Measurements from ENCODE around the gene BLNK.

BLNK gene

GRCh38 chr10:96261132-96261531 lies 10.2 kb downstream of the BLNK start:
- H3K4me3 ChIP-seq (ENCODE audit: low read length in 2 of 2) = no peak overlapping the region
- peaks cover 0 to 4% of the 10 kb centered on the region in 2 donors for H3K27me3 ChIP-seq (ENCODE audit: control insufficient read depth in 1 of 2, insufficient read depth in 2 of 2, low read length in 2 of 2)
- no peak overlapping the region for H3K27ac ChIP-seq (ENCODE audit: low read length)
- H3K9me3 ChIP-seq (ENCODE audit: control insufficient read depth in 2 of 2, low read length in 2 of 2) = no peaks in the 10 kb centered on the region
- no peak overlapping the region for H3K9ac ChIP-seq (ENCODE audit: low read length in 2 of 2)
- H3K4me1 ChIP-seq (ENCODE audit: control insufficient read depth, insufficient read depth, low read length) = peaks cover 2% of the 10 kb centered on the region
- H3K36me3 ChIP-seq (ENCODE audit: control insufficient read depth in 2 of 2, insufficient read depth in 2 of 2, low read length in 2 of 2) = no peaks in the 10 kb centered on the region

GRCh38 chr10:96260014-96260413 lies 11.4 kb downstream of the BLNK start:
- Histone ChIP-seq H3K27ac (ENCODE audit: low read length) (no peak overlapping the region), H3K9me3 (ENCODE audit: control insufficient read depth in 2 of 2, low read length in 2 of 2) (no peaks in the 10 kb centered on the region), H3K9ac (ENCODE audit: low read length in 2 of 2) (no peak overlapping the region), H3K27me3 (ENCODE audit: control insufficient read depth in 1 of 2, insufficient read depth in 2 of 2, low read length in 2 of 2) (peaks cover 0 to 4% of the 10 kb centered on the region in 2 donors), H3K4me1 (ENCODE audit: control insufficient read depth, insufficient read depth, low read length) (peaks cover 2% of the 10 kb centered on the region), H3K36me3 (ENCODE audit: control insufficient read depth in 2 of 2, insufficient read depth in 2 of 2, low read length in 2 of 2) (no peaks in the 10 kb centered on the region), H3K4me3 (ENCODE audit: low read length in 2 of 2) (no peak overlapping the region)

- H3K27ac ChIP-seq (ENCODE audit: low read length) = no peak overlapping the region
- H3K36me3 ChIP-seq (ENCODE audit: control insufficient read depth in 2 of 2, insufficient read depth in 2 of 2, low read length in 2 of 2) = no peaks in the 10 kb centered on the region
- H3K9me3 ChIP-seq (ENCODE audit: control insufficient read depth in 2 of 2, low read length in 2 of 2) = no peaks in the 10 kb centered on the region
- H3K9ac ChIP-seq (ENCODE audit: low read length in 2 of 2) = no peak overlapping the region
- H3K4me1 ChIP-seq (ENCODE audit: control insufficient read depth, insufficient read depth, low read length) = peaks cover 2% of the 10 kb centered on the region
- H3K27me3 ChIP-seq (ENCODE audit: control insufficient read depth in 1 of 2, insufficient read depth in 2 of 2, low read length in 2 of 2) = peaks cover 0 to 4% of the 10 kb centered on the region in 2 donors
- no peak overlapping the region for H3K4me3 ChIP-seq (ENCODE audit: low read length in 2 of 2)
Measured at GRCh38 chr10:96259150-96259549, 12.2 kb downstream of the BLNK start.

DNA sequence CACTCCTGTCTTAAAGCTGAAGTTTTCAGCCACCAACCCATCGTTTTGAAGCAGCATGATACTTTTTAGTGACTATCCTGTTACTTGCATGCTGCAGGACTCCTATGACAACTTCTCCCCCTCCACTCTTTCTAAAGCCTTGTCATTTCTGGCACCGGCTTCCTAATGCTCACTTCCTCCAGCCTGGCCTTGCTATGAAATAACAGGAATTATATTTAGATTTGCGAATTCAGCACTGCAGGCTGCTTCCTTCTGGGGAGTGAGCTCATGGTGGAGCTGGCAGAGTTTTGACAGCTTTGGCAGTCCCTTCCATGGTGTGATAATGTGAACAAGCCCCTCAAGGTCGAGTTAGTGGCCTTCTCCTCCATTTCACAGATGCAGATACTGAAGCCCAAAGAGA lies 13.4 kb downstream of the BLNK start:
- Histone ChIP-seq H3K36me3 (ENCODE audit: control insufficient read depth in 2 of 2, insufficient read depth in 2 of 2, low read length in 2 of 2) (no peaks in the 10 kb centered on the region), H3K9ac (ENCODE audit: low read length in 2 of 2) (no peak overlapping the region), H3K9me3 (ENCODE audit: control insufficient read depth in 2 of 2, low read length in 2 of 2) (no peaks in the 10 kb centered on the region), H3K27me3 (ENCODE audit: control insufficient read depth in 1 of 2, insufficient read depth in 2 of 2, low read length in 2 of 2) (no peaks in the 10 kb centered on the region), H3K4me3 (ENCODE audit: low read length in 2 of 2) (no peak overlapping the region), H3K27ac (ENCODE audit: low read length) (no peak overlapping the region), H3K4me1 (ENCODE audit: control insufficient read depth, insufficient read depth, low read length) (peaks cover 2% of the 10 kb centered on the region)

DNA sequence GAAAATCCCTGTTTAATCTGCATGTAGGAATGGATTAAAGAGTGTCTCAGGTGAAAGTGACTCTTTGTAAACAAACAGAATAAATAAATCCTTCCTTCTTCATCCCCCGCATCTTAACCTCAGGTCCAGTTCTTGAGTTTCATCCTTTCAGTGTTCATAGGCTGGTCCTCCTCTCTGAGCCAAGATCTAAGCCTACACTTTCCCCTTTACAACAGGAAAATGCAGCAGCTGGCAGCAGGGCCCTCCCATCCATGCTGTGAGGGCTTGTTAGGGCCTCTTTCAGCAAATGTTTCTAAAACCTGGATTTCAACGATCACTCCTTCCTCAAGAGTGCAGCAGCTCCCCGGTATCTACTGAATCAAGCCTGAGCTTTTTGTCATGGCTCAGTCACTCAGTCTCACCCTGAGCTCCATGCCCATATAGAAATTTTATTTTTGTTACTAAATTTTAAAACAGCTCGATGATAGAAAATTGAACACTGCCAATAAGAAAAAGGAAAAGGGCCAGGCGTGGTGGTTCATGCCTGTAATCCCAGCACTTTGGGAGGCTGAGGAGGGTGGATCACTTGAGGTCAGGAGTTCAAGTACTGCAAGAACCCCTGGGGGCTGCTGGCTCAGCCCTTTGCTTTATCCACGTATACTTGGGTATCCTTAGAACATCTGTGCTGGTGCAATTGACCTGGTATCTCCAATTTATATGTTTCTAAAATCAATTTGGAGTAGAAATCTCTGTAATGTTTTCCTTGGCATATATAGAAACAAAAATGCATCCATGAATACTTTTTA lies 15.6 kb downstream of the BLNK start:
- Histone ChIP-seq H3K9me3 (ENCODE audit: control insufficient read depth in 2 of 2, low read length in 2 of 2) (no peaks in the 10 kb centered on the region), H3K4me3 (ENCODE audit: low read length in 2 of 2) (no peak overlapping the region), H3K4me1 (ENCODE audit: control insufficient read depth, insufficient read depth, low read length) (peaks cover 2% of the 10 kb centered on the region), H3K27me3 (ENCODE audit: control insufficient read depth in 1 of 2, insufficient read depth in 2 of 2, low read length in 2 of 2) (no peaks in the 10 kb centered on the region), H3K9ac (ENCODE audit: low read length in 2 of 2) (no peak overlapping the region), H3K27ac (ENCODE audit: low read length) (no peak overlapping the region), H3K36me3 (ENCODE audit: control insufficient read depth in 2 of 2, insufficient read depth in 2 of 2, low read length in 2 of 2) (no peaks in the 10 kb centered on the region)

- no peak overlapping the region for H3K27ac ChIP-seq (ENCODE audit: low read length)
- H3K27me3 ChIP-seq (ENCODE audit: control insufficient read depth in 1 of 2, insufficient read depth in 2 of 2, low read length in 2 of 2) = no peaks in the 10 kb centered on the region
- no peak overlapping the region for H3K9ac ChIP-seq (ENCODE audit: low read length in 2 of 2)
- H3K4me1 ChIP-seq (ENCODE audit: control insufficient read depth, insufficient read depth, low read length) = peaks cover 2% of the 10 kb centered on the region
- no peak overlapping the region for H3K4me3 ChIP-seq (ENCODE audit: low read length in 2 of 2)
- H3K36me3 ChIP-seq (ENCODE audit: control insufficient read depth in 2 of 2, insufficient read depth in 2 of 2, low read length in 2 of 2) = no peaks in the 10 kb centered on the region
- H3K9me3 ChIP-seq (ENCODE audit: control insufficient read depth in 2 of 2, low read length in 2 of 2) = no peaks in the 10 kb centered on the region
Measured at GRCh38 chr10:96254976-96255375, 16.4 kb downstream of the BLNK start.

- Histone ChIP-seq H3K27ac (ENCODE audit: low read length) (no peak overlapping the region), H3K27me3 (ENCODE audit: control insufficient read depth in 1 of 2, insufficient read depth in 2 of 2, low read length in 2 of 2) (no peaks in the 10 kb centered on the region), H3K36me3 (ENCODE audit: control insufficient read depth in 2 of 2, insufficient read depth in 2 of 2, low read length in 2 of 2) (no peaks in the 10 kb centered on the region), H3K4me3 (ENCODE audit: low read length in 2 of 2) (no peak overlapping the region), H3K4me1 (ENCODE audit: control insufficient read depth, insufficient read depth, low read length) (no peaks in the 10 kb centered on the region), H3K9me3 (ENCODE audit: control insufficient read depth in 2 of 2, low read length in 2 of 2) (no peaks in the 10 kb centered on the region), H3K9ac (ENCODE audit: low read length in 2 of 2) (no peak overlapping the region)
Measured at GRCh38 chr10:96252730-96253129, 18.6 kb downstream of the BLNK start.

- H3K36me3 ChIP-seq (ENCODE audit: control insufficient read depth in 2 of 2, insufficient read depth in 2 of 2, low read length in 2 of 2) = no peaks in the 10 kb centered on the region
- no peak overlapping the region for H3K27ac ChIP-seq (ENCODE audit: low read length)
- no peaks in the 10 kb centered on the region for H3K27me3 ChIP-seq (ENCODE audit: control insufficient read depth in 1 of 2, insufficient read depth in 2 of 2, low read length in 2 of 2)
- H3K9ac ChIP-seq (ENCODE audit: low read length in 2 of 2) = no peak overlapping the region
- H3K4me3 ChIP-seq (ENCODE audit: low read length in 2 of 2) = no peak overlapping the region
- no peaks in the 10 kb centered on the region for H3K9me3 ChIP-seq (ENCODE audit: control insufficient read depth in 2 of 2, low read length in 2 of 2)
- H3K4me1 ChIP-seq (ENCODE audit: control insufficient read depth, insufficient read depth, low read length) = no peaks in the 10 kb centered on the region
Measured at GRCh38 chr10:96250349-96250748, 21.0 kb downstream of the BLNK start.

- H3K27me3 ChIP-seq (ENCODE audit: control insufficient read depth in 1 of 2, insufficient read depth in 2 of 2, low read length in 2 of 2) = no peaks in the 10 kb centered on the region
- H3K27ac ChIP-seq (ENCODE audit: low read length) = no peak overlapping the region
- no peak overlapping the region for H3K4me3 ChIP-seq (ENCODE audit: low read length in 2 of 2)
- H3K4me1 ChIP-seq (ENCODE audit: control insufficient read depth, insufficient read depth, low read length) = no peaks in the 10 kb centered on the region
- no peak overlapping the region for H3K9ac ChIP-seq (ENCODE audit: low read length in 2 of 2)
- no peaks in the 10 kb centered on the region for H3K9me3 ChIP-seq (ENCODE audit: control insufficient read depth in 2 of 2, low read length in 2 of 2)
- no peaks in the 10 kb centered on the region for H3K36me3 ChIP-seq (ENCODE audit: control insufficient read depth in 2 of 2, insufficient read depth in 2 of 2, low read length in 2 of 2)
Measured at GRCh38 chr10:96249264-96249663, 22.1 kb downstream of the BLNK start.

- Histone ChIP-seq H3K9ac (ENCODE audit: low read length in 2 of 2) (no peak overlapping the region), H3K9me3 (ENCODE audit: control insufficient read depth in 2 of 2, low read length in 2 of 2) (no peaks in the 10 kb centered on the region), H3K27me3 (ENCODE audit: control insufficient read depth in 1 of 2, insufficient read depth in 2 of 2, low read length in 2 of 2) (no peaks in the 10 kb centered on the region), H3K27ac (ENCODE audit: low read length) (no peak overlapping the region), H3K4me1 (ENCODE audit: control insufficient read depth, insufficient read depth, low read length) (no peaks in the 10 kb centered on the region), H3K4me3 (ENCODE audit: low read length in 2 of 2) (no peak overlapping the region), H3K36me3 (ENCODE audit: control insufficient read depth in 2 of 2, insufficient read depth in 2 of 2, low read length in 2 of 2) (no peaks in the 10 kb centered on the region)
Measured at GRCh38 chr10:96244354-96244753, 27.0 kb downstream of the BLNK start.

GRCh38 chr10:96243296-96243695 lies 28.1 kb downstream of the BLNK start:
- no peaks in the 10 kb centered on the region for H3K36me3 ChIP-seq (ENCODE audit: control insufficient read depth in 2 of 2, insufficient read depth in 2 of 2, low read length in 2 of 2)
- no peaks in the 10 kb centered on the region for H3K9me3 ChIP-seq (ENCODE audit: control insufficient read depth in 2 of 2, low read length in 2 of 2)
- no peaks in the 10 kb centered on the region for H3K4me1 ChIP-seq (ENCODE audit: control insufficient read depth, insufficient read depth, low read length)
- no peak overlapping the region for H3K9ac ChIP-seq (ENCODE audit: low read length in 2 of 2)
- no peaks in the 10 kb centered on the region for H3K27me3 ChIP-seq (ENCODE audit: control insufficient read depth in 1 of 2, insufficient read depth in 2 of 2, low read length in 2 of 2)
- no peak overlapping the region for H3K27ac ChIP-seq (ENCODE audit: low read length)
- no peak overlapping the region for H3K4me3 ChIP-seq (ENCODE audit: low read length in 2 of 2)

Data from stomach smooth muscle (tissue), 2 donors.